Measurements from ENCODE around the gene RNF151. TPM values are rescaled to one million over a fixed set of nuclear protein-coding genes. Genes with fewer than 3 reads are reported as not detected.

RNF151 gene
- total and polyA plus RNA-seq, 2 of the 13 experiments (the other 11 are each of a cell fraction or from before 2014, with no cell fraction given) = not detected

DNA sequence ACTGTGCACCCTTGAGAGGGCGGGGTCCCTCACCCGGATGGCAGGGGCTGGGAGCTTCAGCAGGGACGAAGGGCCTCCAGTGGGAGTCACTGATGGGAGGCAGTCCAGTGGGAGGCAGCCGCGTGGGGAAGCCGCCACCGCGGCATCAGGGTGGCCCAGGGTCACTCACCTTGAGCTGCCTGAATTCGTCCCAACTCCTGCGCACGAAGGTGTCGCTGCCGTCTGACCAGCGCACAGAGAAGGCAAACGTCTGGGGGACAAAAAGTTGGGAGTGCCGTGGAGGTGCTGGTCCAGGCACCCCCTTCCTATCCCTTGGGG lies 14.1 kb downstream of the RNF151 start (continued):
- TF ChIP-seq, protein P1, sequence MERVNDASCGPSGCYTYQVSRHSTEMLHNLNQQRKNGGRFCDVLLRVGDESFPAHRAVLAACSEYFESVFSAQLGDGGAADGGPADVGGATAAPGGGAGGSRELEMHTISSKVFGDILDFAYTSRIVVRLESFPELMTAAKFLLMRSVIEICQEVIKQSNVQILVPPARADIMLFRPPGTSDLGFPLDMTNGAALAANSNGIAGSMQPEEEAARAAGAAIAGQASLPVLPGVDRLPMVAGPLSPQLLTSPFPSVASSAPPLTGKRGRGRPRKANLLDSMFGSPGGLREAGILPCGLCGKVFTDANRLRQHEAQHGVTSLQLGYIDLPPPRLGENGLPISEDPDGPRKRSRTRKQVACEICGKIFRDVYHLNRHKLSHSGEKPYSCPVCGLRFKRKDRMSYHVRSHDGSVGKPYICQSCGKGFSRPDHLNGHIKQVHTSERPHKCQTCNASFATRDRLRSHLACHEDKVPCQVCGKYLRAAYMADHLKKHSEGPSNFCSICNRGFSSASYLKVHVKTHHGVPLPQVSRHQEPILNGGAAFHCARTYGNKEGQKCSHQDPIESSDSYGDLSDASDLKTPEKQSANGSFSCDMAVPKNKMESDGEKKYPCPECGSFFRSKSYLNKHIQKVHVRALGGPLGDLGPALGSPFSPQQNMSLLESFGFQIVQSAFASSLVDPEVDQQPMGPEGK (CRISPR knock-in tag; IDR thresholded peaks at IDR 0.05) = no peak
- TF ChIP-seq MYNN (CRISPR knock-in tag; IDR thresholded peaks at IDR 0.05; ENCODE audit: low read depth) (no peak), CHD2 (IDR thresholded peaks at IDR 0.05; ENCODE audit: low read depth, low read length) (no peak), TAF1 (CRISPR knock-in tag; IDR thresholded peaks at IDR 0.05) (no peak), MTA1 (CRISPR knock-in tag; IDR thresholded peaks at IDR 0.05; ENCODE audit: borderline replicate concordance) (no peak), AGO2 (optimal IDR thresholded peaks at IDR 0.05; ENCODE audit: low read depth, low read length) (peak; percentile 82), BRF2 (CRISPR knock-in tag; IDR thresholded peaks at IDR 0.05) (no peak)

GRCh38 chr16:1981398-1981836 lies 14.8 kb downstream of the RNF151 start, which contains the start of gene NOXO1:
TSS of gene NOXO1 (minus strand) at chr16:1981469. CDS start at chr16:1981179, 290 bp downstream.
- Histone ChIP-seq H3K27ac (ENCODE audit: extremely low read length, insufficient read depth, low read length) (no peak within 1 kb of the TSS), H2AFZ (ENCODE audit: low read length) (no peak within 1 kb of the TSS), H4K20me1 (ENCODE audit: insufficient read depth, low read length) (no peaks in the 10 kb centered on the region), H3K9me3 (ENCODE audit: low read length) (no peaks in the 10 kb centered on the region), H3K4me1 (ENCODE audit: insufficient read depth, low read length) (peaks cover 37% of the 10 kb centered on the region), H3K79me2 (ENCODE audit: insufficient read depth, low read length) (peaks cover 13% of the 10 kb centered on the region), H3K27me3 (ENCODE audit: control insufficient read depth in 1 of 2, insufficient read depth in 2 of 2, low read length in 2 of 2) (no peaks in the 10 kb centered on the region), H3K36me3 (replicated peaks in 1 of 2; ENCODE audit: control insufficient read depth in 1 of 2, insufficient read depth in 2 of 2, low read length in 2 of 2) (peaks cover 14 to 22% of the 10 kb centered on the region in 2 experiments; a peak in 4 of 5 replicates), H3K4me3 (replicated peaks in 1 of 3; ENCODE audit: insufficient read depth in 1 of 3, low read depth in 2 of 3, low read length in 3 of 3) (no peak within 1 kb of the TSS), H3K9ac (ENCODE audit: insufficient read depth, low read depth, low read length) (0 out of 2 replicates have a peak within 1 kb of the TSS, but pooled peaks have one; percentile 4), H3K4me2 (ENCODE audit: low read depth, low read length) (no peak within 1 kb of the TSS)
- BruUV-seq (replicated peaks) = no TSS peak
- CTCF ChIA-PET (ENCODE audit: low intra/inter-chr PET ratio, low total read pairs) = no interaction called here
- intact Hi-C loops (cut with micrococcal nuclease; ENCODE audit: unreplicated experiment) (no loop called here), in situ Hi-C loops (cut with HindIII; ENCODE audit: extremely low pct_ligation_motif_present, low pct_unique_long_range_greater_than_20kb) (no loop called here)
- ATAC-seq (no peak), DNase-seq (ENCODE audit: low spot score) (no peak), FAIRE-seq (no peak)
- TF ChIP-seq NAIF1 (CRISPR knock-in tag; IDR thresholded peaks at IDR 0.05; ENCODE audit: borderline replicate concordance) = no peak
- no peak for TF ChIP-seq DR1 (CRISPR knock-in tag; IDR thresholded peaks at IDR 0.05)
- no peak for TF ChIP-seq CREBL2 (CRISPR knock-in tag; IDR thresholded peaks at IDR 0.05; ENCODE audit: borderline replicate concordance)
- TF ChIP-seq KLF12 (CRISPR knock-in tag; IDR thresholded peaks at IDR 0.05; ENCODE audit: borderline replicate concordance) = no peak
- TF ChIP-seq SMAD3 (CRISPR knock-in tag; IDR thresholded peaks at IDR 0.05) = no peak
- no peak for TF ChIP-seq MED8 (CRISPR knock-in tag; IDR thresholded peaks at IDR 0.05; ENCODE audit: insufficient replicate concordance)
- TF ChIP-seq, protein P2, sequence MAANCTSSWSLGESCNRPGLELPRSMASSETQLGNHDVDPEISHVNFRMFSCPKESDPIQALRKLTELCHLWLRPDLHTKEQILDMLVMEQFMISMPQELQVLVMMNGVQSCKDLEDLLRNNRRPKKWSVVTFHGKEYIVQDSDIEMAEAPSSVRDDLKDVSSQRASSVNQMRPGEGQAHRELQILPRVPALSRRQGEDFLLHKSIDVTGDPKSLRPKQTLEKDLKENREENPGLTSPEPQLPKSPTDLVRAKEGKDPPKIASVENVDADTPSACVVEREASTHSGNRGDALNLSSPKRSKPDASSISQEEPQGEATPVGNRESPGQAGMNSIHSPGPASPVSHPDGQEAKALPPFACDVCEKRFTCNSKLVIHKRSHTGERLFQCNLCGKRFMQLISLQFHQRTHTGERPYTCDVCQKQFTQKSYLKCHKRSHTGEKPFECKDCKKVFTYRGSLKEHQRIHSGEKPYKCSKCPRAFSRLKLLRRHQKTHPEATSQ (CRISPR knock-in tag; IDR thresholded peaks at IDR 0.05; ENCODE audit: borderline replicate concordance) = no peak
- TF ChIP-seq HOXA7 (CRISPR knock-in tag; IDR thresholded peaks at IDR 0.05) = no peak
- TF ChIP-seq, protein P3, sequence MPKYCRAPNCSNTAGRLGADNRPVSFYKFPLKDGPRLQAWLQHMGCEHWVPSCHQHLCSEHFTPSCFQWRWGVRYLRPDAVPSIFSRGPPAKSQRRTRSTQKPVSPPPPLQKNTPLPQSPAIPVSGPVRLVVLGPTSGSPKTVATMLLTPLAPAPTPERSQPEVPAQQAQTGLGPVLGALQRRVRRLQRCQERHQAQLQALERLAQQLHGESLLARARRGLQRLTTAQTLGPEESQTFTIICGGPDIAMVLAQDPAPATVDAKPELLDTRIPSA (CRISPR knock-in tag; IDR thresholded peaks at IDR 0.05; ENCODE audit: borderline replicate concordance) = no peak
- TF ChIP-seq MEF2D (CRISPR knock-in tag; IDR thresholded peaks at IDR 0.05) = no peak
- TF ChIP-seq TOPORS (CRISPR knock-in tag; IDR thresholded peaks at IDR 0.05) = no peak
- no peak for TF ChIP-seq GATAD2A (CRISPR knock-in tag; IDR thresholded peaks at IDR 0.05)
- POLR2A ChIA-PET = interaction anchor here (0.7 to 6.8 kb wide), 4 partner anchors 17 to 41 kb away, joined by 3 to 62 read pairs (median 3); partner anchors contain the start of gene RPS2
- WGBS (ENCODE audit: low lambda C conversion rate) = 89% methylated on average over 6 of the region's 6 CpGs

Measured in HepG2 (cell line).